K562 (cell line): ENCODE measurements around the gene SAMD9. TPM values are rescaled to one million over a fixed set of nuclear protein-coding genes. Genes with fewer than 3 reads are reported as not detected.

Experiments used
- ATF4 ChIP-seq: fragments of 450-650 bp; formaldehyde crosslinking; IDR thresholded peaks from 2 replicates; pipeline ENCODE4 v1.4.0; 2022; ENCODE audit warnings: mild to moderate bottlenecking, moderate library complexity
- ATF7 ChIP-seq: fragments of 450-650 bp; IDR thresholded peaks from 2 replicates; pipeline ENCODE4 v1.7.1; 2014; ENCODE audit warnings: mild to moderate bottlenecking, moderate library complexity
- BACH1 ChIP-seq: fragments of 200-800 bp; sonication (Bioruptor generic); IDR thresholded peaks from 2 replicates; pipeline ENCODE4 v1.6.1; 2016; ENCODE audit warnings: missing genetic modification characterization, missing compliant biosample characterization
- CREM ChIP-seq: IDR thresholded peaks from 2 replicates; pipeline ENCODE4 v1.6.1; 2014; ENCODE audit warnings: antibody characterized with exemption, low read depth
- CTCF ChIP-seq, 3 experiments: IDR thresholded peaks in 2 of 3; conservative IDR thresholded peaks in 1 of 3; 2 replicates each; pipeline ENCODE4 v1.5.1; 2011 to 2012; ENCODE audit warnings: low read length in 3 of 3, mild to moderate bottlenecking in 3 of 3, control low read depth in 2 of 3, improper control_type of control experiment in 1 of 3, inconsistent platforms in 1 of 3, low read depth in 1 of 3, mixed read lengths in 1 of 3, moderate library complexity in 1 of 3; ENCODE audit not compliant: insufficient read depth in 2 of 3
- DNMT1 ChIP-seq: fragments of 450-650 bp; IDR thresholded peaks from 2 replicates; pipeline ENCODE4 v1.6.1; 2016; ENCODE audit warnings: antibody characterized with exemption, mild to moderate bottlenecking
- ELF4 ChIP-seq: fragments of 450-650 bp; formaldehyde crosslinking; IDR thresholded peaks from 2 replicates; pipeline ENCODE4 v1.4.0; 2022; ENCODE audit warnings: missing genetic modification characterization
- GTF2A2 ChIP-seq: IDR thresholded peaks from 2 replicates; pipeline ENCODE4 v1.6.1; 2016; ENCODE audit warnings: mild to moderate bottlenecking, missing genetic modification characterization, missing compliant biosample characterization
- KLF16 ChIP-seq: IDR thresholded peaks from 2 replicates; pipeline ENCODE4 v1.6.1; 2016; ENCODE audit warnings: antibody characterized with exemption
- NCOA1 ChIP-seq: fragments of 450-650 bp; IDR thresholded peaks from 2 replicates; pipeline ENCODE4 v1.6.1; 2016; ENCODE audit warnings: low read depth
- NELFE ChIP-seq: IDR thresholded peaks from 2 replicates; pipeline ENCODE4 v1.6.1; 2011; ENCODE audit warnings: mild to moderate bottlenecking; ENCODE audit not compliant: insufficient read depth, insufficient read length
- NFIX ChIP-seq: fragments of 250-450 bp; sonication (Bioruptor Pico); IDR thresholded peaks from 2 replicates; pipeline ENCODE4 v1.4.0; 2020; ENCODE audit warnings: low read depth, mild to moderate bottlenecking, moderate library complexity
- NRF1 ChIP-seq, 2 experiments: fragments of 450-650 bp; IDR thresholded peaks in 1 of 2; conservative IDR thresholded peaks in 1 of 2; 2 replicates each; pipeline ENCODE4 v1.6.1; 2014; ENCODE audit warnings: mild to moderate bottlenecking in 2 of 2
- PTRF ChIP-seq: fragments of 450-650 bp; IDR thresholded peaks from 2 replicates; pipeline ENCODE4 v1.6.1; 2016; ENCODE audit warnings: mild to moderate bottlenecking, missing genetic modification characterization, missing compliant biosample characterization
- PYGO2 ChIP-seq: fragments of 450-650 bp; IDR thresholded peaks from 2 replicates; pipeline ENCODE4 v1.6.1; 2016; ENCODE audit warnings: mild to moderate bottlenecking, missing genetic modification characterization, moderate library complexity, missing compliant biosample characterization
- RBBP5 ChIP-seq: fragments of 200-600 bp; sonication (generic); IDR thresholded peaks from 2 replicates; pipeline ENCODE4 v1.6.1; 2012; ENCODE audit warnings: borderline replicate concordance, mild to moderate bottlenecking, low read length, control low read depth, inconsistent platforms; ENCODE audit not compliant: insufficient read depth, poor library complexity, severe bottlenecking
- SAP30 ChIP-seq: fragments of 200-600 bp; sonication (generic); IDR thresholded peaks from 2 replicates; pipeline ENCODE4 v1.6.1; 2012; ENCODE audit warnings: borderline replicate concordance, low read depth, mild to moderate bottlenecking, moderate library complexity, low read length, control low read depth, inconsistent platforms; ENCODE audit not compliant: insufficient read depth, poor library complexity, severe bottlenecking
- THAP12 ChIP-seq: fragments of 250-450 bp; sonication (Bioruptor Pico); IDR thresholded peaks from 2 replicates; pipeline ENCODE4 v1.9.0; 2021; ENCODE audit warnings: mild to moderate bottlenecking, inconsistent platforms
- UBTF ChIP-seq, 2 experiments: IDR thresholded peaks; 2 replicates each; pipeline ENCODE4 v1.6.1; 2012; ENCODE audit warnings: improper control_type of control experiment in 2 of 2, low read depth in 2 of 2, low read length in 2 of 2, borderline replicate concordance in 1 of 2
- ZNF134 ChIP-seq: fragments of 250-450 bp; sonication (Bioruptor Pico); conservative IDR thresholded peaks from 2 replicates; pipeline ENCODE4 v1.4.0; 2020
- ZNF165 ChIP-seq: fragments of 250-450 bp; sonication (Bioruptor Pico); IDR thresholded peaks from 2 replicates; pipeline ENCODE4 v1.4.0; 2020; ENCODE audit warnings: borderline replicate concordance
- ZNF239 ChIP-seq: fragments of 250-450 bp; sonication (Bioruptor Pico); IDR thresholded peaks from 2 replicates; pipeline ENCODE4 v1.4.0; 2020; ENCODE audit warnings: mild to moderate bottlenecking
- ZNF778 ChIP-seq: fragments of 450-650 bp; formaldehyde crosslinking; IDR thresholded peaks from 2 replicates; pipeline ENCODE4 v1.4.0; 2020; ENCODE audit warnings: mild to moderate bottlenecking, moderate library complexity
- polyA plus RNA-seq, 8 experiments: library from polyadenylated mRNA; depleted of rRNA in 4 of 8; stranded (reverse) in 5 of 8; unstranded in 3 of 8; fragments of >200 nt; fragmentation: Nextera tagmentation in 2 of 8; fragmentation: Illumina TruSeq in 1 of 8; extraction: Ambion mirVana in 2 of 8; extraction: Trizol in 1 of 8; gene quantifications; 2 replicates each; pipeline versions ENCODE4 v1.2.1 to v1.2.3, GENCODE V29; 2011 to 2014; ENCODE audit warnings: inconsistent platforms in 1 of 8, missing spikeins in 1 of 8
- total RNA-seq, 7 experiments: library from RNA; depleted of rRNA in 6 of 7; stranded (reverse); fragments of >200 nt in 6 of 7; fragmentation: Illumina TruSeq in 2 of 7; extraction: Trizol in 2 of 7; gene quantifications; 2 replicates each; pipeline versions ENCODE4 v1.2.1 to v1.2.3, GENCODE V29; 2011 to 2021; ENCODE audit warnings: low replicate concordance in 1 of 7

The SAMD9 gene
- total and polyA plus RNA-seq, 9 of the 15 experiments (the other 6 are each of a cell fraction or from before 2014, with no cell fraction given) = 1.0 to 4.0 (median 1.9) TPM

GRCh38 chr7:93148727-93149126 lies 30.9 kb upstream of the SAMD9 start (continued):
- TF ChIP-seq NFIX (CRISPR knock-in tag) (no peak), THAP12 (CRISPR knock-in tag) (no peak), CTCF (IDR thresholded peaks at IDR 0.05 in 2 of 3, conservative IDR thresholded peaks at IDR 0.05 in 1 of 3; ENCODE audit: insufficient read depth in 2 of 3, low read depth in 1 of 3, low read length in 3 of 3) (no peak), ATF7 (no peak), UBTF (IDR thresholded peaks at IDR 0.05; ENCODE audit: borderline replicate concordance in 1 of 2, low read depth in 2 of 2, low read length in 2 of 2) (no peak), KLF16 (no peak), ZNF778 (CRISPR knock-in tag) (no peak), RBBP5 (no peak), NELFE (no peak), SAP30 (no peak), PYGO2 (tag) (peak; percentile 82), NCOA1 (no peak), BACH1 (tag) (peak; percentile 87), ZNF134 (peak; percentile 50), DNMT1 (no peak), GTF2A2 (tag) (peak; percentile 92), NRF1 (conservative IDR thresholded peaks at IDR 0.05 in 1 of 2, IDR thresholded peaks at IDR 0.05 in 1 of 2) (no peak), ELF4 (CRISPR knock-in tag) (no peak), ATF4 (peak; percentile 83), ZNF165 (0 out of 2 replicates have a peak, but pooled peaks have one; percentile 32), PTRF (peak; percentile 89), ZNF239 (CRISPR knock-in tag) (peak; percentile 68), CREM (no peak)
